GM21360 (cell line): Measurements from ENCODE around the gene PARL.

Source experiments
- ATAC-seq: cut with Tn5 transposase; IDR thresholded peaks from one replicate; pipeline ENCODE4 v1.9.1; 2021; ENCODE audit warnings: mild to moderate bottlenecking, moderate library complexity; ENCODE audit not compliant: unreplicated experiment

PARL gene

GRCh38 chr3:183818041-183818620 is 66.5 kb downstream of the PARL start:
- ATAC-seq: no peak

GRCh38 chr3:183817639-183818038 is 67.0 kb downstream of the PARL start:
- ATAC-seq: no peak

DNA sequence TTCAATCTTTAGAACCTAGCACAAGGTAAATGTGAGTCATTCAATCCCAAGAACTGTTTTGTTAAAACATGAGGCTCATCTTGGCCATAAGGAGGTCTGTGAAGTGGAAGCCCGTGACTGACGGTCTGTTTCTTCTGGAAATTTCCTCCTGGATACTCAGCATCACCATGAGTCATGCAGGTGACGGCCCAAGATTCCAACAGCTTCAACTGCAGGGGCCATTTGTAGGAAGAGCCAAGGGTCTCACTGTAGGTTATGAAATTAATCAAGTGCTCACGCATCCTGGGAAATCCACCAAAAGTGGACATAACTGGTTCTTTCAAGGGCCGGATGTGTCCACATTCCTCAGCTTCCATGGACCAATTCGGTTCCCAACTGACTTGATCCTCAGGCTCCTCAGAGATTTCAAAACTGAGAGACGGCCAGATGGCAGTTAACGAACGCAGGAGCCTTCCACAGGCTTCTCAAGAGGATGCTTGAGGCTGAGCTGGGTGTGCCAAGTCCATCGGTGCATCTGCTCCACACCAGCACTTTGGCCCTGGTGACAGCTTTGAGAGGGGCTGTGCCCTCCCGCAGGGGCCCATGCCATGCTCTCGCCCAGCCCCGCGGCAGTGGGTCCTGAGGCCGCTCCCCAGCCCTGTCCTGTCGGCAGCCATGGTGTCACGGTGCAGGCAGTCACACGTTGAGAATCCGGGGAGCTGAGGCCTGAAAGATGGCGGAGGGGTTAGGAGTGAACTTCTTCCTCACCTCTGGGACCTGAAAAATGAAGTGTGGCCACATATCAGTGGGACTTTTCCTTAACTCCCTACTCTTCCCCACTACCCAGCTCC is 67.8 kb downstream of the PARL start:
- no peak for ATAC-seq

GRCh38 chr3:183815951-183816475 is 68.7 kb downstream of the PARL start:
- no peak for ATAC-seq

DNA sequence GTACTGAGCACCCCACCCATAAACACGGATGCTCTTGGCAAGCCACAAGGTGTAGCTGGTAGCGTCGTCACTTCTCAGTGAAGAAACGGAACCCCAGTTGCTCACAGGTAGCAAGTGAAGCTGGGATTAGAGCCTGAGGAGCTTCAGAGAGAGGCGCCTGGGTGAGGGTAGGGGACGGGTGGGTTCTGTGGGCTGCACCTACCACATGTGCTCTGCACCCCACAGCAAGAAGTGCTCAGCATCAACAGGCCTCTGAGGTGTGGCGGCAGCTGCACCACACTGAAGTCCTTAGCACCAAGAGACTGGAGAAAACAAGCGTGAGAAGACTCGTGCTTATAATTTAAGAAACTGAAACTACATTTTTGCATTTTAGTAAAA is 69.1 kb downstream of the PARL start:
- no peak for ATAC-seq

- ATAC-seq: no peak
Measured at GRCh38 chr3:183814240-183814639, 70.4 kb downstream of the PARL start.

GRCh38 chr3:183812761-183813445 is 71.8 kb downstream of the PARL start:
- no peak for ATAC-seq

GRCh38 chr3:183811638-183812037 is 73.0 kb downstream of the PARL start:
- ATAC-seq: no peak

- no peak for ATAC-seq
Measured at GRCh38 chr3:183810643-183811594, 73.8 kb downstream of the PARL start.

GRCh38 chr3:183809270-183809669 is 75.4 kb downstream of the PARL start:
- ATAC-seq: no peak

- no peak for ATAC-seq
Measured at GRCh38 chr3:183808355-183808754, 76.3 kb downstream of the PARL start.

DNA sequence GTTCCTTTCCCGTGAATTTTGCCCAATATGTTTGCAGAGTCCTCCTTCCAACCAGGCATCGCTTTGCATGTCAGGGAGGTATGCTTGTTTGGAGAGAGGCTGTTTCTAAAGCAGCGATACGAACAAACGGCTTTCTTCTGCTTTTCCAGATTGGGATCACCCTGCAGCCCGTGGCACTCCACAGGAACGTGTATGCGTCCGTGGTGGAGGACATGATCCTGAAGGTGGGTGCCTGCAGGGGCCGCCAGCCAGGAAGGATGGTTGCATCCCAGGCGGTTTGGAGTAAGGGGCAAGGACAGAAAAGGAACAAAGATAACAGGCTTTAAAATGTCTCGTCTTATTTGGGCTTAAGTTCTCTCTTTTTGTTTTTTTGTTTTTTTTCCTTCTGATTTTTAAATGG is 76.8 kb downstream of the PARL start:
- no peak for ATAC-seq

DNA sequence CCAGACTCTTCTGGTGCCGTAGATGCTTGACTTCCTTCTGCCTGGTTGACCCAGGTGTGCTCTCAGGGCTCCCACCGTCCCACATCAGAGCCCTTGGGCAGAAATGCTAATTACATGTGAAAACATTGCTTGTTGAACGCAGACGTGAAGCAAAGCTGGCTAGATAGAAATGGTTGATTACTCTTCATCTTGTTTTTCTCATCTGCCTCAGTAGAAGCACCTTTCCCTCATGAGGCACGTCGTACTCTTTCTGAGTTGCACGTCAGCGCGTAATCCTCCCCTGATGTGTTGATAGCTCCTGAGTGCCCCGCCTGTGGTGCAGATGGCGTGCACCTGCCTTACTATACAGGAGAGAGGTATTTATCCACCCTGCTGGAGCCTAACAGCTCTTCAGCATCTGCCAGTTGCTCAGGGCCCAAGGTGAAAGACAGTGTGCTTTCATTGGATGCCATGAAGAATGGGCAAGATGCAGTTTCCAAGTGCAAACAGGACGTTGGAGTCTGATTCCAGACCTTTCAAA is 77.4 kb downstream of the PARL start:
- no peak for ATAC-seq

GRCh38 chr3:183802989-183803388 is 81.7 kb downstream of the PARL start:
- ATAC-seq: no peak

- no peak for ATAC-seq
Measured at GRCh38 chr3:183801601-183802000, 83.1 kb downstream of the PARL start.

- ATAC-seq: no peak
Measured at GRCh38 chr3:183800243-183800863, 84.3 kb downstream of the PARL start.

- no peak for ATAC-seq
Measured at GRCh38 chr3:183799461-183799860, 85.2 kb downstream of the PARL start.

- ATAC-seq: no peak
Measured at GRCh38 chr3:183797996-183798395, 86.7 kb downstream of the PARL start.

DNA sequence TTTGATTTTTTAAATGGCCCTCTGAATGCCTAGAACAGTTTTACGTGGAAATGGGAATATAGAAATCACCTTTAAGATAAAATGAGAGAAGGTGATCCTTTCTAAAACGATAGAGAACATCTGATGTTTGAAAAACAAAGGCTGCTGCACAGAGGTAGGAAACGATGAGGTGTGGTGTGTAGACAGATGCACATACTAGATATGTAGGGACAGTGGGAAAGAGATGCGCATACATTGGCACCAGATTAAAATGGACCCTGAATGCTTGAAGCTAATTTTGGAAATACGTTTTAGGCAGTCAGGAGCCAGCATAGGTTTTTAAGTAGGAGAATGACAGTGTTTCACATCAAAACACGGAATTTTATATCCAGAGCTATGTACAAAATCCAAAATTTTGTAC is 88.3 kb downstream of the PARL start:
- ATAC-seq: no peak

DNA sequence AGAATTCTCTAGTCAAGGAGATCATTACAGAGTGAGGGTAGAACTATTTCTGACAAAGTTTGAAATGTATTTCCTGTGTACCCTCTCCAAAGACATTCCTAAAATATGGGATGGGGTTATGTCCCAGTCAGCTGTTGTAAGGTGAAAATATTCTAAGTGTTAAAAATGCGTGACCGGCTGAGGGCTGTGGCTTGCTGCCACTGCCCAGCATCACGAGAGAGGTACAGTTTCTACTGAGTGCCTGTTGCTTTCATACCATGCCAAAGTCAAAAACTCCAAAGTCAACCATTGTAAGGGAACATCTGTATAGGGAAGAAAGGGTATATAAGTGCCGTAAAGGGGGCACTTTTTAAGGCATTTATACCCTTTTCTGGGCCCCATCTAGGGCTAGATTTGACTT is 90.2 kb downstream of the PARL start:
- no peak for ATAC-seq
